ENCODE measurements around the gene APH1B. TPM values are rescaled to one million over a fixed set of nuclear protein-coding genes. Genes with fewer than 3 reads are reported as not detected.

APH1B gene
- total RNA-seq, 1 experiment from 2014 or later: 15.0 TPM

DNA sequence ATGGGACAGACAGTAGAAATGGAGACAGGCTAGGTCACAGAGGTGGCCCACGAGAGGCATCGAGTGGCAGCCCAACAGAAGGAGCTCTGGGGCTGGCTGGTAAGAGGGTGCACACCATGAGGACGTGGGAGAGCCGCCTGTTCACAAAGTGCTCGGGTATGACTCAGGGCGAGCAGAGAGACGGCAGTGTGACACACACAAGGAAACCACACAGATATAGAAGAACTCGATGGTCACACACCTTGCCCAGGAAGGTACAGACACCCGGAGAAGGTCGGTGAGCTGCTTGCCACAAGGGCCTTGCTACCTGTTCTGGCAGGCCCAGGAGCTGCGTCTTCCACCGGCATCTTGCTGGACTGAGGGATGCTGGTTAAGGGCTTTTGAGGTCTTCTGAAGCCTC lies 54.1 kb downstream of the APH1B start:
- no peak for DNase-seq (ENCODE audit: low spot score)

DNA sequence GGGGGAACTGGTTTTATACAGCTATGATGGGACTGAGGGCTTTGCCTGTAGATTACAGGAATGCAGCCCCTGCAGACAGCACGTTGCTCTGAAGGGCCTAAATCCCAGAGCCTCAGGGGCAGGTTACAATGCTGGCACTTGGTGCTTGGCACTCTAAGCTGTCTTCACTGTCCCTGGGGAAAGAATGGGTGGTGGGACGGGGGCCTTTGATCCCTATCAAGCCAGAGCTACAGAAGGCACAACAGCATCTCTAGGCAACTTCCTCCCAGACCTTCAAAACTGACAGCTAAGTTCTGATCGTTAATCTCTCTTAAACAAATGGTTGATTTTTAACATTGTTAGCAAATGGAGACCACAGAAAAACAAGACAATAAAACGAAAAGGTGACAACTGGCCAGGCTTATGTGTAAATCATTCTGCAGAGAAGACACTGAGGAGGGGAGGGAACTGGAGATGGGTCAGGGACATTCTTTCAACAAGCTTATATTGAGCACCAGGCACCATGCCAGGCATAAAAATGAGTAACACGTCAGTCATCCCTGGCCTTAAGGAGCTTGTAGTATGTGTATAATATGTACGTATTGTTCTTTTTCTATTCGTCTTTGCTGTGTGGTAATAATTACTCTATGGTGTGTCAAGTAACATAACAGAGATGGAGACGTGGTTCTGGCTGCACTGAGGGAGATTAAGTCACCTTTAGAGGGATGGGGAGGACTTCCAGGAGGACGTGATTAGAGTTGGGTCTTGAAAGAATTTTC lies 55.1 kb downstream of the APH1B start:
- DNase-seq (ENCODE audit: low spot score): peak; percentile 83

- no peak for DNase-seq (ENCODE audit: low spot score)
Measured at GRCh38 chr15:63334821-63335220, 57.4 kb downstream of the APH1B start.

GRCh38 chr15:63335543-63336240 lies 58.3 kb downstream of the APH1B start:
- no peak for DNase-seq (ENCODE audit: low spot score)

GRCh38 chr15:63337046-63337445 lies 59.6 kb downstream of the APH1B start:
- no peak for DNase-seq (ENCODE audit: low spot score)

DNA sequence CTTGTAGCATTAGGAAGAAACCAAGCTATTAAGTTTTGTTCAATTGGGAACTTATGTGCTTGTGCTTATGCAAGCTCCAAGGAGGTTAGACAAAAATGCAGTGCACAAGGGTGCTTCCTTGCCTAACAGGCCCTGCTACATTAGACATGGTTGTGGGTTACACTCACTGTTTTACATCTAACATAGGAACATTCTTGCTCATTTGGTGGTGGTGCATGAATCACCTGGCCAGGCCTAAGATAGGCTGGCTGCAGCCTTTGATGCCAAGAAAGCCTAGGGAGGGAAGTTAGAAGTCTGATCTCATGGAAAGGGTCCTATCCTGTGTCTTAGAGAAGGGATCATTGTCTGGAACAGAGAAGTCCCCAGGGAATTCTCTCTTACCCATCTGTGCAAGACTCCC lies 60.8 kb downstream of the APH1B start:
- DNase-seq (ENCODE audit: low spot score): no peak

- DNase-seq (ENCODE audit: low spot score): no peak
Measured at GRCh38 chr15:63339006-63339766, 61.8 kb downstream of the APH1B start.

DNA sequence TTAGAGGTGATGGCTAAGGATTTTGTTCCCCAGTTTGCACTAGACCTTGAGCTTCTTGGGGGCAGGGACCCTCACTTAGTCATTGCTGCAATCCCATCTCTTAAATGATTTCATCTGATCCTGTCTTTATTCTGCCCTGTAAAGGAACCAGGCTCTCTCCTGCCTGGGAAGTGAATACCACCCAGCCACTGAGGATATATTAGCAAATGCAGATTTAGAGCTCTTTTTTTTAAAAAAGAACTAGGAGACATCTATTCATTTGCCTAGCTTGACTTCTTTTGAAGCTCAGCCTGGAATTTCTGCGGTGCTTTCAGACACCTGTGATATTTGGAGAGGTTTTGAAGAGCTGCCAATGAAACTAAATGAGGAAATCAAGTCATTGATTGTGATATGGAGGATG lies 62.4 kb downstream of the APH1B start:
- no peak for DNase-seq (ENCODE audit: low spot score)

DNA sequence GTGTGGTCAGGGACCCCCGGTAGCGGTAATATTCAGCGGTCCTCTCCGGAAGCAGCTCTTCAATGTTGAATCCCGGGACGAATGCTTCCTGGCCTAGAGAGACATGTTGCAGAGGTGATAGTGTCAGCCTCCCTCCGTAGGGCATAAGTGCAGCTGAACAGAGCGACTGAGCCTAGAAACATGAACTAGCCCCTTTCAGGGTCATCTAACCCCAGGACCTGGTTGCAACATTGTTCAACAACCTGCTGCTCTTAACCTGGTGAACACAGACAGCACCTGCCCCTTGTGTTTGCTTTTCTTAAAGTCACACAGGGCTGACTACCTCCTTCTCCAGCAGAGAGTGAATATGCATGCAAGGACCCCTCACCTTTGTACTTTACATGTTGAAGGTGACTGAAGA lies 62.9 kb downstream of the APH1B start:
- DNase-seq (ENCODE audit: low spot score): no peak

- DNase-seq (ENCODE audit: low spot score): no peak
Measured at GRCh38 chr15:63340878-63341277, 63.5 kb downstream of the APH1B start.

DNA sequence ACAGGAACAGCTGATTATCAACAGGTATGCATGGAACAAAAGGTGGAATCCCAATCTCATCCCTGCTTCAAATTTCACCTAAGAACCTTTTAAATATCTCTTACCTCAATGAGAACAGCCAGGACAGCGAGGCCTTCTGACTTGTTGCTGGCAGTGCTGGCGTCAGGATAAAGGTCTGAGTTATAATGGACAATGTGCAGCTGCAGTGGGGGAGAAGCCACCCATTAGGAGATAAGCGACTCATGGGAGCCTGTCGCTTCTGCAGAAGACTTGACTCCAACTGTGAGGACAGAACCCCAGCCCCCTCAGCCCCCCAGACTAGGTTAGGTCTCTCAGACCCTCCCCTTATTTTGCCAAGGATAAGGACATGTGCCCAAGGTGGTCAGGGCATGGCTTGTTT lies 64.5 kb downstream of the APH1B start:
- no peak for DNase-seq (ENCODE audit: low spot score)

GRCh38 chr15:63342996-63343562 lies 65.7 kb downstream of the APH1B start:
- peak; percentile 32 for DNase-seq (ENCODE audit: low spot score)

DNA sequence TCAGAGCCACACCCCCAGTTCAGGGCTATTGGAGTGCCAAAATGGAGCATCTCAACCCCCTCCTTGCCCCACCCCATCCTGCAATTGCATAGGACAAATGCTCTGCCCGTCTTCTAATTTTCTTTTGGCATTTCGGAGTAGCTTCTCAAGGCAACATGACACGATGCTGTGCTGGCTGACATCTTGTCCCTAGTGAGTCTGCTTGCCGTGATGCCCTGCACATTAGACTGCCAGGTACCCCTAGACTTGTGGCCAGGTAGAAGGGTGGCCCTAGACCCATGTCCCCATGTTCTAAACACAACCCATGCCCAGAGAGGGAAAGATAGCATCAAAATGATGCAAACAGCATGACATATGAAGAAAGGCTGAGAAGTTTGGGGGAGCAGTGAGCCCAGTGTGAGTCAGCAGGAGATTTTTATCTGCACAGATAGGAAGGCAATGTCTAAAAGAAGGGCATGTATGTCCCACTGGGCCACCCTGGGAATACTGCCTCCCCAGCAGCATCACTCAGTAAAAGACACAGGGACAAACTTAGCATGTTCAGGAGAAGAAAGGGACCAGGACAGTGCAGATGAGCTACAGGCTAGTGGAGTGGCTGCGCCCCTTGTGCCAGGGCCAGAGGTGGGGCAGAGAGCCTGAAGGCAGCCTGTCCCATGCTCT lies 67.5 kb downstream of the APH1B start:
- DNase-seq (ENCODE audit: low spot score): peak; percentile 39

DNA sequence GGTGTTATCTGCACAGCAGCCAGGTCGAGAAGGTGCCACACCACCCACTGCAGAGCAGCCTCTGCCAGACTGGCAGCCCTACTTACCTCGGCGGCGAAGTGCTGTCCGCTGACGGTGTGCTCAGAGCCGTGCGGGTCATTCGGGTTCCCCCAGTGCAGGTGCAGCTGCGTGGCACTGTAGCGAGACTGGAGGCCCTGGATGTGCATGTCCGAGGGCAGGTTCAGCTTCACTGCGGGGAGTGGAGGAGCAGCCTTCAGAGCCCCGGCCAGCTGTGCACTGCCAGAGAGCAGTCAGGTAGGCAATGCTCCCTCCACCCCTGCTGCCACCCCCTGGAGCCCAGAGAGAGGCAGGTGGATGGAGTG lies 68.0 kb downstream of the APH1B start:
- DNase-seq (ENCODE audit: low spot score): no peak

DNA sequence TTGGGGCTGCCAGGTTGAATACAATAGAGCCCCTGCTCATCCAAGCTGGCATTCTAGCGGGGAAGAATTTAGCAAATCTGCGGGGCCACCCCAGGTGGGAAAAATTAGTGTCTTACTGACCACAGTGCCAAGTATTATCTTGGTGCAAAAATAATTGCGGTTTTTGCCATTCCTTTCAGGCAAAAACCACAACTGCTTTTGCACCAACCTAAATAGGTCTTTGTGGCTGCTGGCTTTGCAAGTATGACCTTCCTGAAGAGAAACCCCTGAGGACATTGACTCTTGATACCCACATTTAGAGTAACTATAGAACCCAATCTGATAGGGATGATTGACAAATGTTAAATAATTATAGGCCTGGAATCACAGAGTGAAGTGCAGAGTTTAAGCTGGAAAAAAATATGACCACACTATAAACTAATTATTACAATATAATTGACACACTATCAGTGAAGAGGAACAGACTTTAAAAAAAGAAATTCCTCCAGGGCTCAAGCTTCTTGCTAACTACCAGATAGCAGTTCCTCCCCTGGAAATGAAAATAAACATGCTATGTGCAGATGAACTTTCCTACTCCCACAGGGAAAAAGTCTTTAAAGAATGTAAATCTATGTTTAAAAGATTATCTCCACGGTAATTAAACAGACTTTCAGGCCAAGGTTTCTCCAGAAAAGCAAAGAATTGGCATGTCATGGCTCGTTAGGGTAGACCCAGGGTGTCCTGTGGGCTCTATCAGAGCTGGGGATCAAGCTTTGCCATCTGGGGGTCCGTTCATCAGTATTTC lies 69.9 kb downstream of the APH1B start:
- no peak for DNase-seq (ENCODE audit: low spot score)

DNA sequence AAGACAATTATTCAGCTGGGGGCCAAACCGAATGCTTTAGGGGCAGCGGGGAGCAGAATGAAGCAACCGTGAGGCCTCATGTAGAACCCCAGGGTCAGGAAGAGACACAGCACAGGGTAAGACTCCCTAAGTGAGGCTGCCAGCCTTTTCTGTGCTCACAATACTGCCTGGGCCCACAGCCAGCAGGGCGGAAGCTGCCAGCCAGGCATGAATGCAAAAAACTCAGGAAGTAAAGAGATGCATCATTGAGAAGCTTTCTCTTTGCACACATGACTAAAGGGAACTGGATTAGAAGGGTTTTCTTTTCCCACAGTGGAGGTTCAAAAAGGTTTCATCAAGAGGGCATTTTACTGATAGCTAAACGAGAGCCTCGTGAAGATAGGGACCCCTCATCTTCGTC lies 71.0 kb downstream of the APH1B start:
- peak; percentile 62 for DNase-seq (ENCODE audit: low spot score)

- no peak for DNase-seq (ENCODE audit: low spot score)
Measured at GRCh38 chr15:63349156-63349555, 71.8 kb downstream of the APH1B start.

GRCh38 chr15:63349621-63350020 lies 72.2 kb downstream of the APH1B start:
- no peak for DNase-seq (ENCODE audit: low spot score)

DNA sequence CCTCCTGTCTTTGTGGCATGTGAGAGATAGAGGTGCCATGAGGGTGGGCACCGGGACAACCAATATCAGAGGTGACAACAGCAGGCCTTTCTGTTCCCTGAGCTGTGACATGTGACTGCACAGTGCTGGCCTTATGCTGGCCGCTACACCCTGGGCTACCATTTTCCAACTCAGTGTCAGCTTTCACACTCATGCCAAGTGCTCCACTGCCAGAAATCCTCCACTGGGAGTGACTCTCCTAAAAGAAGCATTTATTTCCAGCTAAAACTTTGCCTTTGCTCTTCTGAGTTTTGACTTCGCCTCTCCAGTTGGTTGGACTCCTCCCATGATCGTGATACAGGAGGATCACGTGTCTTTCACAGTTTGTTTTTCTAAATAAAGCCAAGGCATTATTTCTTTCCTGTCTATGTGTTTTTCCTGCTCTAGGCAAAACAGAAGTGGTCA lies 72.8 kb downstream of the APH1B start:
- no peak for DNase-seq (ENCODE audit: low spot score)

DNA sequence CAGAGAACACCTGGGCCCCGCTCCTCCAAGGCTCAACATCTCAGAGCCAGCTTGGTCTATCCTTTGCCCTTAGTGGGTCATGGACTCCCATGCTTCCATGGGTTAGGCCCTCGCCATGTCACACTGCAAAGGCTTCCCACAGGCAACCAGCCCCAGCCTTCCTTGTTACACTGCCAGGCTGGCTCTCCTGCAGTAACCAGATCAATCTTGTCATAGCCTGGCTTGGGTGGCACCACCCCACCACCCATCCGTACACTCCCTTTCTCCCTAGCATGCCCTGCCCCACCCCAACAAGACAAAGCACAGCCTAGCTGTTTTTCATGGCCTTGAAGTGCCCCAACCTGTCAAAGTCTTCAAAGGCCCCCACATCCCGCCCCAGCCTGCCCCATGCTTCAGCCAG lies 73.8 kb downstream of the APH1B start:
- DNase-seq (ENCODE audit: low spot score): no peak

DNA sequence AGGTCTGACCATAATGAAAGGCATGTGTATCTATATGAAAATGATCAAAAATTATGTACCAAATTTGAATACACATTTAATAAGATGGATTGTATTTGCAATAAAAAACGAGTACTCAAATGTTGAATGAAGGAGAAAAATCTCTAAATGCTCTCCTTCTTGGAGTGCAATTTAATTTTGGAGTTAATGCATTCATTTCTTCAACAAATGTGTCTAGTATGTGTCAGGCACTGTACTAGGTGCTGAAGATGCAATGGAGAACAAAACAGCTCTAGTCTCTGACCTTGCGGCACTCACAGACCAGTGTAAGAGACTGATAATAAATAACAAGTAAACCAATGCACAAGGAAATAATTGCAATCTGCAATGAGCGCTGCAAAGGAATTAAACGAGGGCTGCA lies 75.4 kb downstream of the APH1B start:
- DNase-seq (ENCODE audit: low spot score): no peak

Measured in A172 (cell line).